HG03558 (cell line): ENCODE data around the gene WDR70.
"Not testable (repeated sequence)": the region's sequence is repeated elsewhere in the genome, so short reads cannot be mapped to it uniquely, and the experiment has no call there.

Experiments
- ATAC-seq: cut with Tn5 transposase; IDR thresholded peaks from one replicate; pipeline ENCODE4 v1.9.1; 2021; ENCODE audit warnings: moderate number of reproducible peaks; ENCODE audit not compliant: unreplicated experiment; ENCODE audit errors: extremely low read depth

The WDR70 gene

GRCh38 chr5:37776826-37777225, 397.7 kb downstream of the WDR70 start:
- no peak for ATAC-seq

GRCh38 chr5:37777432-37778130, 398.5 kb downstream of the WDR70 start:
- no peak for ATAC-seq

GRCh38 chr5:37781409-37781808, 402.3 kb downstream of the WDR70 start:
- not testable (repeated sequence) for ATAC-seq

- no peak for ATAC-seq
Measured at GRCh38 chr5:37786416-37786815, 407.3 kb downstream of the WDR70 start.

DNA sequence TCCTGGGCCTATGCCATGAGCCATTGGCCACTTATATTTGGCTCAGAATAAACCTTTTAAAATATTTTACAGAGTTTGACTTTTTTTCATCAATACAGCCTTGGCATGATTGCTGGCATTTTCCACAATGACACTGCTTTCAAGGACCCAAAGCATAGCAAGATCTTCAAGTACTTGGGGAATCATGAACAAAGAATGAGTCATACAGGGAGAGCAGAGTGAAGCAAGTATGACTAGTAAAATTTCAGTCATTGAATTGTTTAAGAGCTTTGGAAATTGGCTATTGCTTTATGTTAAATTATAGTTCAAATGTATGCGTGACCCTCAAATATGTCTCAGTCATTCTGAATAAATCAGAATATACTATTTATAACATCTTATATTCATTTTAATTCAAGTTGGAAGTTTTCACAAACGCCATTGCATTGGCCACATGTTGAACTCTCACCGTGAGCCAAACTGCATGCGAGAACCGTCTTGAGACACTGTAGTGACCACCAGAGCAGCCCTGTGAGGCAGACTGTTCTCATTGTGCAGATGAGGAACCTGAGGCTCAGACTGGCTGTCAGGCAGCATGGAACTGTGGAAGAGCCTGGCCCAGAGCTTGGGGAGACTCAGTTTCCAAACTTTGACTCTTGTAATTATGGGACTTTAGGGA, 407.9 kb downstream of the WDR70 start:
- ATAC-seq = no peak

DNA sequence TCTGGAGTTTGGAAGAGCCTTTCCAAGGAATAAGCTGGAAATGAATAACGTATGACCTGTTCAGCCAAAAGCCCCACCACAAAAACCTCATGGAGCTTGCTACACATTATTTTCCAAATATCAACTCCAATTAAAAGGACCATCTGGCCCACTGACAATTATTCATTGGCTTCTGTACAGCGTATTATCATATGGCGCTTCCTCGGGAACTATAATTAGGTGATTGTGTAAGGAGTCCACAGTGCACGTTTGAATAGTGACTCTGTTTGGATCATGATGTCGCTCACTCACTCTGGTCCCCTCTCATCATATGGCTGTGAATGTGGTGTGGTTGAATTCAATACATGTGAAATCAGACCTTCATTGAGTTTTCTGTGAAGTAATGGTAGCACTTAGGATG, 408.6 kb downstream of the WDR70 start:
- no peak for ATAC-seq

- ATAC-seq = no peak
Measured at GRCh38 chr5:37789991-37790390, 410.9 kb downstream of the WDR70 start.

GRCh38 chr5:37791321-37791720, 412.2 kb downstream of the WDR70 start:
- no peak for ATAC-seq

GRCh38 chr5:37792975-37793631, 414.0 kb downstream of the WDR70 start:
- no peak for ATAC-seq

DNA sequence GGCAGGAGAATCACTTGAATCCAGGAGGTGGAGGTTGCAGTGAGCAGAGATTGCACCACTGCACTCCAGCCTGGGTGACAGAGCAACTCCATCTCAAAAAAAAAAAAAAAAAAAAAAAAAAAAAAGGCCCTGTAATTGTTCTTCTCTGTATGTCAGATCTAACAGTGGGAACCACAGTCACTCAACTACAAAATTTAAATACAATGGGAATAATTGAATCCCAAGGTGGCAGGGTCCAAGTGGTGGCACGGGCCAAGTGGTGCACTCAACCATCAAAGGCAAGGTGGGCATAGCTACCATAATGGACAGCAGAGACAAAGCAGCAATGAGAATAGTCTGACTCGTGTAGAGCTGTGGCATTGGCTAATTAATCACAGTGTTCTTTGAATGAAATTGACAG, 416.2 kb downstream of the WDR70 start:
- not testable (repeated sequence) for ATAC-seq

DNA sequence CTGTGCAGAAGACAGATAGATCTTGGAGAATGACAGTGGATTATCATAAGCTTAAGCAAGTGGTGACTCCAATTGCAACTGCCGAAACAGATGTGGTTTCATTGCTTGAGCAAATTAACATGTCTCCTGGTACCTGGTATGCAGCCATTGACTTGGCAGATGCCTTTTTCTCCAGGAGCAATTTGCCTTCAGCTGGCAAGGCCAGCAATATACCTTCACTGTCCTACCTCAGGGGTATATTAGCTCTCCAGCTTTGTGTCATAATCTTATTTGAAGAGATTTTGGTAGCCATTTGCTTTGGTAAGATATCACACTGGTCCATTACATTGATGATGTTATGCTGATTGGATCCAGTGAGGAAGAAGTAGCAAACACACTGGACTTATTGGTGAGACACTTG, 417.3 kb downstream of the WDR70 start:
- not testable (repeated sequence) for ATAC-seq

- ATAC-seq = no peak
Measured at GRCh38 chr5:37799865-37800421, 420.8 kb downstream of the WDR70 start.

DNA sequence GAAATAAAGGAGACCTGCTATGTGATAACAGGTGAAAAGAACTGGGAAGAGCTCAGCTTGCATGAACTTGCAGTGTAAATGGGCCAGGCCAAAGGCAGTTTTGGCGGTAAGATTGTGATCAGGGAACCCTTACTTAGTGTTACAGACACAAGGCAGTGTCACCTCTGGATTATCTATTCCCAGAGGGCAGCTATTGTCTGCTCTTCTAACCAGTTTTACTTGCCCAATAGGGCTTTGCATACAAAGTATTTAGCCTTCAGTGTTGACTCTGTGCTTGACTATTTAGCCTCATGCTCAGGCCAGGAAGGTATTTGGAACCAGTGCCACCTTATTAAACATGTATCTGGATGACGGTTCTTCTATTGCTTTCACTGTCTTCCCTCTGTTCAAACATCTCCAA, 422.4 kb downstream of the WDR70 start:
- no peak for ATAC-seq
